K562 (cell line): ENCODE results near the gene MICU1.

Experiments used
- PHF21A ChIP-seq: fragments of 450-650 bp; IDR thresholded peaks from 2 replicates; pipeline ENCODE4 v1.6.1; 2017; ENCODE audit warnings: low read depth, borderline replicate concordance
- ZNF512 ChIP-seq: IDR thresholded peaks from 2 replicates; pipeline ENCODE4 v1.6.1; 2016; ENCODE audit warnings: missing genetic modification characterization, missing compliant biosample characterization

GRCh38 chr10:72386916-72387586, 238.8 kb downstream of the MICU1 start:
- TF ChIP-seq PHF21A (no peak), ZNF512 (tag) (no peak)
